Posterior cingulate gyrus (tissue), 11 donors: ENCODE data around the gene CRYBG3.
A peak's percentile ranks its signal among the peaks of the same experiment; 100 is the strongest.

Experiments used
- DNase-seq, 10 donors: peaks; one replicate each; pipeline versions ENCODE4 v3.0.0 to v3.0.0-alpha.2; 2020 to 2021; ENCODE audit warnings: mixed read lengths in 3 of 10
- intact Hi-C: fragments of 100-400 bp; cut with DNase I; formaldehyde crosslinking; loops from one replicate; pipeline ENCODE4 v1.15.1; 2023

Gene CRYBG3

GRCh38 chr3:97938444-97938843 lies 116.6 kb downstream of the CRYBG3 start:
- DNase-seq: no peak
- intact Hi-C loops: no loop called here

GRCh38 chr3:97939401-97939800 lies 117.6 kb downstream of the CRYBG3 start:
- DNase-seq: no peak

GRCh38 chr3:97940034-97940433 lies 118.2 kb downstream of the CRYBG3 start:
- intact Hi-C loops: loop anchor here (1.0 kb wide), 1 partner anchor 83 kb away; no protein-coding TSS in a partner anchor
- DNase-seq: no peak

More at GRCh38 chr3:97939401-97939800, 117.6 kb downstream of the CRYBG3 start:
- intact Hi-C loops: no loop called here

GRCh38 chr3:97942801-97943546 lies 121.2 kb downstream of the CRYBG3 start:
- intact Hi-C loops: no loop called here

GRCh38 chr3:97948351-97949109 lies 126.7 kb downstream of the CRYBG3 start:
- no peak for DNase-seq
- intact Hi-C loops: no loop called here

More at GRCh38 chr3:97942801-97943546, 121.2 kb downstream of the CRYBG3 start:
- no peak for DNase-seq

GRCh38 chr3:97949110-97949485 lies 127.3 kb downstream of the CRYBG3 start:
- intact Hi-C loops: no loop called here
- DNase-seq: no peak

GRCh38 chr3:97949743-97950142 lies 127.9 kb downstream of the CRYBG3 start:
- DNase-seq: no peak
- intact Hi-C loops: no loop called here

GRCh38 chr3:97950360-97950759 lies 128.5 kb downstream of the CRYBG3 start:
- intact Hi-C loops: no loop called here
- no peak for DNase-seq

GRCh38 chr3:97952280-97952679 lies 130.5 kb downstream of the CRYBG3 start:
- no peak for DNase-seq
- intact Hi-C loops: no loop called here

- DNase-seq: no peak
- intact Hi-C loops: no loop called here
These were observed 131.1 kb downstream of the CRYBG3 start for GRCh38 chr3:97952872-97953271.

GRCh38 chr3:97954228-97954827 lies 132.5 kb downstream of the CRYBG3 start:
- intact Hi-C loops: no loop called here
- peak in 1 of 10 donors; percentile 58 for DNase-seq

GRCh38 chr3:97956051-97956450 lies 134.2 kb downstream of the CRYBG3 start:
- no peak for DNase-seq
- intact Hi-C loops: no loop called here

- intact Hi-C loops: no loop called here
- DNase-seq: no peak
These were observed 136.0 kb downstream of the CRYBG3 start for GRCh38 chr3:97957617-97958311.

- intact Hi-C loops: no loop called here
- no peak for DNase-seq
These were observed 136.6 kb downstream of the CRYBG3 start for GRCh38 chr3:97958396-97958795.

GRCh38 chr3:97958796-97959195 lies 137.0 kb downstream of the CRYBG3 start:
- intact Hi-C loops: no loop called here

GRCh38 chr3:97959872-97960271 lies 138.1 kb downstream of the CRYBG3 start:
- intact Hi-C loops: no loop called here
- no peak for DNase-seq

More at GRCh38 chr3:97958796-97959195, 137.0 kb downstream of the CRYBG3 start:
- DNase-seq: no peak

- intact Hi-C loops: no loop called here
- DNase-seq: no peak
These were observed 138.7 kb downstream of the CRYBG3 start for GRCh38 chr3:97960551-97960950.

- no peak for DNase-seq
- intact Hi-C loops: no loop called here
These were observed 139.4 kb downstream of the CRYBG3 start for GRCh38 chr3:97960993-97961766.

GRCh38 chr3:97967966-97968365 lies 146.2 kb downstream of the CRYBG3 start:
- DNase-seq: no peak
- intact Hi-C loops: no loop called here

GRCh38 chr3:97968376-97968775 lies 146.6 kb downstream of the CRYBG3 start:
- intact Hi-C loops: no loop called here

More at GRCh38 chr3:97968376-97968775, 146.6 kb downstream of the CRYBG3 start:
- no peak for DNase-seq
